IPS-NIHi11 (cell line): ENCODE results near the gene PYGM.

Experiments
- DNase-seq: peaks from one replicate; pipeline ENCODE4 v3.0.0; 2012; ENCODE audit warnings: mixed read lengths, low spot score

The PYGM gene

GRCh38 chr11:64767344-64768299, 7.8 kb upstream of the PYGM start:
- peak; percentile 63 for DNase-seq

DNA sequence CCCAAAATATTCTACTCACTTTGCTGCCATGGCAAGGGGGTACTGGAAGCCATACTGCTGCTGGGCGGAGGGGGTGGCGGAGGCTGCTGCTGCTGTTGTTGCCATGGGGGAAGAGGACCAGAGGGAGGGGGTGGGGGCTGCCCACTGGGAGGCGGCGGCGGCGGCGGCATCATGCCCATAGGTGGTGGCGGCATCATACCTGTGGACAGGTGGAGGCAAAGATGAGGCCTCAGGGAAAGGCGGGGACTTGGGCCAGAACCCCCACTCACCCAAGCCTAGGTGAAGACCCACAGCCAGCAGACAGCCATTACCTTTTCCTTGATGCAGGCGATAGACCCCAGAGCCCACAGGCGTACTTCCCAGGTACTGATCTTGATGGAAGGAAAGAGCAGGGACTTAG, 7.1 kb upstream of the PYGM start:
- no peak for DNase-seq

- no peak for DNase-seq
These were observed 6.3 kb upstream of the PYGM start for GRCh38 chr11:64765851-64766665.

- no peak for DNase-seq
These were observed 5.6 kb upstream of the PYGM start for GRCh38 chr11:64765291-64765850.

DNA sequence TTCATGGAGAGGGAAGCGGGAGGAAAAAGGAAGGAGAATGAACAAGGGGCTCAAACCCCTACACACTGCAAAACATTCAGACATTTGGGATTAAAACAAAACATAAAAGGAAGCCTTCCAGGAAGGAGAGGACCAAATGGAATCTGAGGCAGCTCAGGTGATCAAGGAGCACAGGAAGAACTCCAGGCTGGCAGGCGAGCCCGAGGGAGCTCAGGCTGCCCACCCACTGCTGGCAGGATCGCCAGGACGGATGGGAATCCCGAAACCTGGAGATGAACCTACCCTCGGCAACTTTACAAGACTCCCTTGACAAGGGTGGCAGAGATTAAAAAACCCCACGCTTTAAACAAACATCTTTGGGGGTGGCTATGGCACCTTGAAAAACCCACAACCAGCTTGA, 5.0 kb upstream of the PYGM start:
- DNase-seq = no peak

- DNase-seq = no peak
These were observed 4.4 kb upstream of the PYGM start for GRCh38 chr11:64764040-64764611.

DNA sequence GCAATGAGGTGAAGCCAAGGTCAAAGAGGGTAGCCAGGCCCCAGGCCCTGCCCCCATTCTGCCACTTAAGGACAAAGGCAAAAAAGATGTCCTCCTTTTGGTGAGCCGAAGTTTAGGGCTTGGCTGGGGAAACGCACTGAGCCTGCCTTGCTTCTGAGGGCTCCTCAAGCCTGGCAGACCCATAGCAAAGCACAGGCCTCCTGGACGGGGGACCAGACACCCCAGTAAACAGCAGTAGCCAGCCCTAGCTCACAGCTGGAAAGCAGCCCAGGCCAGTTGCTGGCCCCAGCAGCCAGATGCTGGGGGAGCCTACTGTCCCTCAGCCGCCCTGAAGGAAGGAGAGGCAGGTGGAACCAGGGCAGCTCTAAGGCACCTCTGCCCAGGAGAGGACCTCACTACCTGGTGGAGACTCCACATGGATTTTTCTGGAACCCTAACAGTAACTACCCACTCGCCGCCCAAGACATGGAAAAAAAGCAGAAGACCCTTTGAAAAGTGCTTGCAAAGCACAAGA, 3.8 kb upstream of the PYGM start:
- DNase-seq = no peak

GRCh38 chr11:64762674-64763525, 3.1 kb upstream of the PYGM start:
- DNase-seq = no peak

- DNase-seq = no peak
These were observed 2.5 kb upstream of the PYGM start for GRCh38 chr11:64762277-64762673.

GRCh38 chr11:64760759-64761420, 1.1 kb upstream of the PYGM start:
- DNase-seq = no peak

DNA sequence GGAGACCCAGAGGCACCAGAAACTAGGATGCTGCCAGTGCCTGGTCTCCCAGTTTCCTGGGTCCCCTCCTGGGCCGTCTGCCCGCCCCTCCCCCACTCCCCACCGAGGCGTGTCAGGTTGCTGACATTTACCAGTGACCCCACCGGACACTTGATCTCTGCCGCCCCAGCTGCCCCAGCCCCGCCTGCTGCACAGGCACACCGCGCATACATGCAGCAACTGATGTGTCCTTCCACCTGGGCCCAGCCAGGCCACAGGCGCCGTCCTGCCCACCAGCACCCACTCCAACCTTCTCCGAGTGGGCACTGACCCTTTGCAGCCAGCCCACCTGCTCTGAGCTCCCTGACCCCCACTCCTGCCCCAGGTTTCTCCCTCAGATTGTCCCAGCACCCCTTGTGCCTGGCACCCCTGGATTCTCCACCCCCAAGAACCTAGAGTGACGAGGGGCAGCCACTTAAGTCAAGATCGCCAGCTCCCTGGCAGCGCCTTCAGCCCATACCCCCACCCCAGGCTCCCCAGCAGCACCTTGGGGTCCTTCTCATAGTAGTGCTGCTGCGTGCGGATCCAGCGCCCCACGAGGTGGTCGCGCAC, 548 bp downstream of the PYGM start:
- no peak for DNase-seq

- DNase-seq = no peak
These were observed 1.3 kb downstream of the PYGM start for GRCh38 chr11:64758330-64759079.

DNA sequence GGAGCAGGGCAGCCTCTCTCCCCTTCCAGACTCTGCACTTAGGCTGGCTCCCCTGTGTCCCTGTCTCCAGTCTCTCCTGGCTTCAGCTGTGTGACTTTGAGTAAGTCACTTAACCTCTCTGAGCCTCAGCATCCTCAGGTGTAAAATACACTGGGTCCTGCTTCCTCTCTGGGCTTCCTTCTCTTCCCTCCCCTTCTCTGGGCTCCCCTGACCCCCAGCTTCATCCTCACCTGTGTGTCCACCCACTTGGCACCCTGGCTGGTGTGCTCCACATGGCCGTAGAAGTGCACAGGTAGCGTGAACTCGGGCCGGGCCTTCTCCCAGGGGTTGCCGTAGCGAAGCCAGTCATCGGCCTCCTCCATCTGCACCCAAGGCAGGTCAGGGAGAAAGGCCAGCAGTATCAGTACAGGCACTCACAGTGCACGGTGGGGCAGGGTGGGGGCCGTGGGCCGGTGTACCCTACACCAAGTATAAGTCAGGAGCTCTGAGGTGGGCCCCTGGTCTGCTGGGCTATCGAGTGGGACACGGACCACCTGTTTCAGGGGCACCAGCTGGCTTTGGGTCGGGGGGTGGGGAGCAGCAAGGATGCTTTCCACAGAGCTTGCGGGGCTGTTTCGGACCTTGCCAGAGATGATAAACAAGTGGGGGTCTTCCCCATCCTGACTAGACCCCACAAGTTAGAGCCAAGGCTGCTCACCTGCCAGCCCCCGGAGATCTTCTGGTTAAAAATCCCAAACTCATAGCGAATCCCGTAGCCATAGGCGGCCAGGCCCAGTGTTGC, 2.0 kb downstream of the PYGM start:
- DNase-seq = no peak

DNA sequence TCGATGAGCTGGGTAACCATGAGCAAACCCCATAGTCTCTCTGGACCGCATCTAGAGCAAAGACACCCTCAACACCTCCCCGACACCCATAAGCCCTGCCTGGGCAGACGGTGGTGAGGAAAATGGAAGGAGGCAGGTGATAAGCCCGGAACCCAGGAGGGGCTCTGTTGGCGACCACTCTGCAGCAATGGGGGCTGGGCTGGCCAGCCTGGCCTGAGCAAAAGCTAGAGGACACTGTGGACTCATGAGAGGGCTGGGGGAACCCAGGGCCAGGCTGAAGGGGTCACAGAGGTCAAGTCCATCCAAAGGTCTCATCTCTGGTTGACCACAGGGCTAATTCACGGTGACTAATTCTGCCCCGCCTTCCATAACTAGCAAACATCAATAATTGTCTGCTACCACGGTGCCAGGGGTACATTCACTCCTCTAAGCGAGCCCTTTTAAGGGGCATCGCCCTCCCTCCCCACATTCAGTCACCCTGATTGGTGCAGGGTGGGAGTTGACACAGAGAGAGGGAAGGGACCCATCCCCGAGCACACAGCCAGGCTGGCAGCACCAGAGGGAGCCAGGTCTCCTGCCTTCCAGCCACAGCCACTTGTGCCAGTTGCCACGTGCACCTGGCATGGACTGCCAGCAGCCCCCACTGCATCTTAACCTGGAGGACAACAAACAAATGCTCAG, 4.0 kb downstream of the PYGM start:
- no peak for DNase-seq

GRCh38 chr11:64754919-64755662, 4.7 kb downstream of the PYGM start:
- DNase-seq = no peak

DNA sequence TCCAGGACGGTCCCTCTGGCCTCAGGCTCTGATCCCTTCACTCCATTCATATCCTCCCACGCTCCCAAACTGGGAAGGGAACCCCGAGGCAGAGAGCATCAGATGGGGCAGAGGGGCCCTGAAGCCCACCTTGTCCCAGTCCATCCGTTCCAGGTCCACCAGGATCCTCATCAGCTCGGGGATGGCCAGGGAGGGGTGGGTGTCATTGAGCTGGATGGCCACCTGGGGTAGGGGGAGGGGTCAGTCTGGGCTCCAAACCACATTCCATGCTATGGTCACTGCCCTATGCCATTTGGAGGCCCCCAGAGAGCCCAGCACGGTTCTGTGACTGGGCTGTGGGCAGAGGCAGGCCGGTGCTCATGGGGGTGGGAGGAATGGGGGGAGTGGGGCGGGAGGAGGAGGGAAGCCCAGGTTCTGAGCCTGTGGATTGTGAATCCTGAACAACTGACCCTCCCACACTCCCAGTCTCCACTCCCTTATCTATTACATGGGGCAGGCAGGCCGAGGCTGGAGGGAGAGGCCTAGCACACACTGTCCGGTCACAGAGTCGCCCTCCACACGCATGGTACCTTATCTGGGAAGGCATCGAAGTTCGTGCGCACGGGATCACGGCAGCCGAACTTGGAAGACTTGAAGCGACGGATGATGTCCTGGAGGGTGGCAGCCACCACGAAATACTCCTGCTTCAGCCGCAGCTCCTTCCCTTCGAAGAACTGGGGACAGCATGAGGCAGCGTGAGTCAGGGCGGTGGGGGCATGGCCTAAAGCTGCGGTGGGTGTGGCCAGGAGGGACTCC, 5.5 kb downstream of the PYGM start:
- DNase-seq = no peak
